HEK293T (cell line): Measurements from ENCODE around the gene TSC2.

Experiments used
- CTCF ChIA-PET: fragments of 350-600 bp; formaldehyde crosslinking; extraction: SDS; loops from one replicate; lab custom pipeline; 2021; ENCODE audit warnings: antibody characterized with exemption, inconsistent platforms; lab: Yijun Ruan, JAX
- POLR2A ChIA-PET: fragments of 350-600 bp; formaldehyde crosslinking; extraction: SDS; loops from one replicate; lab custom pipeline; 2020; ENCODE audit warnings: antibody characterized with exemption, inconsistent platforms; lab: Yijun Ruan, JAX
- DNase-seq: peaks from one replicate; pipeline ENCODE4 v3.0.0; 2012; ENCODE audit warnings: mixed read lengths; ENCODE audit errors: extremely low spot score
- ARNT ChIP-seq: fragments of 450-650 bp; IDR thresholded peaks from 2 replicates; pipeline ENCODE4 v1.6.1; 2017; ENCODE audit warnings: mild to moderate bottlenecking
- BHLHE40 ChIP-seq: fragments of 450-650 bp; IDR thresholded peaks from 2 replicates; pipeline ENCODE4 v1.6.1; 2016; ENCODE audit warnings: mild to moderate bottlenecking, moderate library complexity, borderline replicate concordance
- CTBP1 ChIP-seq: fragments of 450-650 bp; IDR thresholded peaks from 2 replicates; pipeline ENCODE4 v1.6.1; 2016; ENCODE audit warnings: borderline replicate concordance
- ELF4 ChIP-seq: fragments of 450-650 bp; IDR thresholded peaks from 2 replicates; pipeline ENCODE4 v1.6.1; 2017; ENCODE audit warnings: antibody characterized with exemption
- FOXA1 ChIP-seq: fragments of 450-650 bp; IDR thresholded peaks from 2 replicates; pipeline ENCODE4 v1.6.1; 2016; ENCODE audit warnings: mild to moderate bottlenecking
- FOXK2 ChIP-seq: fragments of 450-650 bp; IDR thresholded peaks from 2 replicates; pipeline ENCODE4 v1.6.1; 2016; ENCODE audit warnings: mild to moderate bottlenecking
- FOXM1 ChIP-seq: fragments of 450-650 bp; IDR thresholded peaks from 2 replicates; pipeline ENCODE4 v1.6.1; 2017; ENCODE audit warnings: mild to moderate bottlenecking, borderline replicate concordance
- HDGF ChIP-seq: fragments of 450-650 bp; IDR thresholded peaks from 2 replicates; pipeline ENCODE4 v1.6.1; 2017; ENCODE audit warnings: antibody characterized with exemption, borderline replicate concordance
- L3MBTL2 ChIP-seq: fragments of 450-650 bp; conservative IDR thresholded peaks from 2 replicates; pipeline ENCODE4 v1.6.1; 2016; ENCODE audit warnings: mild to moderate bottlenecking
- LEF1 ChIP-seq: fragments of 450-650 bp; IDR thresholded peaks from 2 replicates; pipeline ENCODE4 v1.6.1; 2017; ENCODE audit warnings: mild to moderate bottlenecking, borderline replicate concordance
- NFRKB ChIP-seq: fragments of 450-650 bp; IDR thresholded peaks from 2 replicates; pipeline ENCODE4 v1.6.1; 2016; ENCODE audit warnings: mild to moderate bottlenecking, moderate library complexity
- PKNOX1 ChIP-seq: fragments of 450-650 bp; IDR thresholded peaks from 2 replicates; pipeline ENCODE4 v1.6.1; 2016
- SP1 ChIP-seq: fragments of 450-650 bp; IDR thresholded peaks from 2 replicates; pipeline ENCODE4 v1.6.1; 2017
- SUZ12 ChIP-seq: fragments of 450-650 bp; IDR thresholded peaks from 2 replicates; pipeline ENCODE4 v1.6.1; 2016; ENCODE audit warnings: mild to moderate bottlenecking
- TARDBP ChIP-seq: fragments of 450-650 bp; IDR thresholded peaks from 2 replicates; pipeline ENCODE4 v1.6.1; 2016
- ZNF384 ChIP-seq: fragments of 450-650 bp; IDR thresholded peaks from 2 replicates; pipeline ENCODE4 v1.6.1; 2016

The TSC2 gene

GRCh38 chr16:2016407-2016922 is 31.3 kb upstream of the TSC2 start:
- ChIA-PET POLR2A (interaction anchor here (0.6 to 1.4 kb wide), 5 partner anchors 8 to 139 kb away, joined by 3 to 9 read pairs (median 3); partner anchors contain the start of genes RPS2 and TRAF7), CTCF (interaction anchor here (0.6 to 1.3 kb wide), 10 partner anchors 12 to 134 kb away, joined by 3 to 8 read pairs (median 3); partner anchors contain the start of genes NTHL1 and TSC2)
- no peak for DNase-seq
- no peak for TF ChIP-seq BHLHE40
- TF ChIP-seq CTBP1, result no peak
- no peak for TF ChIP-seq TARDBP
- no peak for TF ChIP-seq SUZ12
- TF ChIP-seq HDGF, result no peak
- TF ChIP-seq ELF4, result no peak
- TF ChIP-seq LEF1, result no peak
- no peak for TF ChIP-seq PKNOX1
- no peak for TF ChIP-seq SP1
- TF ChIP-seq FOXK2, result no peak

DNA sequence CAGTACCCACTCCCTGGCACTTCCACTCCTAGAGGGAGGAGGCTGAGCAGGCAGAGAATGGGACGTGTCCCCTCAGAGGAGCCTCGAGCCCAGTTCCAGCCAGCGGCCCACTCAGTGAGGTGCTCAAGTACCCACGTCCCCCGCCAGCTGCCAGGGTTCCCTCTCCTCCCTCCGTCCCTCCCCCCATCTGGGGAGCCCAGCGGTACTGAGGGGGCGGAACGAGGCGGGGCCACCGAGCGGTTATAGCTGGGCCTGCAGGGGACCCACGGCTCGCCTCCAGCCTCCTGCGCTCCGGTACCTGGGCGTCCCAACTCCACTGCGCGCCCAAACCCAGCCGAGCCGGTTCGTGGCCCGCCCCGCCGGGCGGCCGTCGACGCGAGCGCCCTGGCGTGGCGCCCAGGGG is 28.3 kb upstream of the TSC2 start, which contains the start of gene NPW:
Gene NPW (plus strand): TSS at position 268 of the 403 bp plus-strand sequence.
- DNase-seq, result no peak
- ChIA-PET CTCF (no interaction called here), POLR2A (interaction anchor here (1.4 to 1.9 kb wide), 2 partner anchors 10 to 136 kb away, joined by 3 to 5 read pairs; partner anchors contain the start of gene TRAF7)
- TF ChIP-seq HDGF (no peak), L3MBTL2 (no peak), NFRKB (no peak), TARDBP (no peak), ELF4 (no peak), SUZ12 (no peak), LEF1 (no peak), CTBP1 (no peak), ARNT (no peak), SP1 (no peak)

DNA sequence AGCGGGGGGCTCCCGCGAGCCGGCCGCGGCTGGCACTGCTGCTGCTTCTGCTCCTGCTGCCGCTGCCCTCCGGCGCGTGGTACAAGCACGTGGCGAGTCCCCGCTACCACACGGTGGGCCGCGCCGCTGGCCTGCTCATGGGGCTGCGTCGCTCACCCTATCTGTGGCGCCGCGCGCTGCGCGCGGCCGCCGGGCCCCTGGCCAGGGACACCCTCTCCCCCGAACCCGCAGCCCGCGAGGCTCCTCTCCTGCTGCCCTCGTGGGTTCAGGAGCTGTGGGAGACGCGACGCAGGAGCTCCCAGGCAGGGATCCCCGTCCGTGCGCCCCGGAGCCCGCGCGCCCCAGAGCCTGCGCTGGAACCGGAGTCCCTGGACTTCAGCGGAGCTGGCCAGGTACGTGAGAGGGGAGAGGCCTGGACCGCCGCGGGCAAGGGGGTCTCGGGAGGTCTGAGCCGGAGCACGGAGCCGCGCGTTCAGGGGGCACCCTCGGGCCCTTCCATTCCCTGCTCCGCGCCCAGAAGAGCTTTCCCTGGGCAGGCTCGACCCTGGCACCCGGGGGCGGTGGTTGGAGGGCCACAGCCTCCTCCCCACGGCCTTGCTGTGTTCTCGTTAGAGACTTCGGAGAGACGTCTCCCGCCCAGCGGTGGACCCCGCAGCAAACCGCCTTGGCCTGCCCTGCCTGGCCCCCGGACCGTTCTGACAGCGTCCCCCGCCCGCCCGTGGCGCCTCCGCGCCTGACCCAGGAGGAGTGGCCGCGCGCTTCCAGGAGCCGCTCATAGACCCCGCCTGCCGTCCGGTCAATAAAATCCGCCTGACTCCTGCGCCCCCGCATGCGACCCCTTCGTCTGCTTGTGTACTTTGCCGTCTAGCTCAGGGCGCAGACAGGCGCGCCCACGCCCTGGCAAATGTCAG is 27.6 kb upstream of the TSC2 start:
- TF ChIP-seq SUZ12 (no peak), LEF1 (no peak), ARNT (no peak), PKNOX1 (no peak), TARDBP (no peak), ELF4 (no peak)
- DNase-seq, result no peak
- POLR2A ChIA-PET, result interaction anchor here (1.4 to 1.9 kb wide), 2 partner anchors 11 to 135 kb away, joined by 3 to 5 read pairs; partner anchors contain the start of gene TRAF7
- CTCF ChIA-PET, result interaction anchor here (0.6 kb wide), 1 partner anchor 421 kb away, joined by 3 read pairs; no protein-coding TSS in a partner anchor

- TF ChIP-seq FOXA1 (no peak), PKNOX1 (no peak), SUZ12 (no peak), HDGF (no peak), NFRKB (no peak), FOXM1 (no peak), LEF1 (no peak), TARDBP (no peak), ZNF384 (no peak), CTBP1 (no peak), SP1 (no peak), BHLHE40 (no peak), L3MBTL2 (no peak; the same call in 1 of the 2 replicates), ELF4 (no peak), ARNT (no peak), FOXK2 (no peak)
- CTCF ChIA-PET, result interaction anchor here (0.5 to 1.5 kb wide), 9 partner anchors 19 to 216 kb away, joined by 3 to 13 read pairs (median 4); no protein-coding TSS in a partner anchor
- DNase-seq, result peak; percentile 53
- POLR2A ChIA-PET, result interaction anchor here (0.6 to 1.3 kb wide), 6 partner anchors 12 to 229 kb away, joined by 3 to 4 read pairs (median 3); partner anchors contain the start of genes ECI1, NTHL1, TRAF7 and TSC2
Measured at GRCh38 chr16:2022723-2023091, 25.1 kb upstream of the TSC2 start.
